Pancreas (tissue), 10 donors: ENCODE measurements around the gene GPC1. TPM values are rescaled to one million over a fixed set of nuclear protein-coding genes. Genes with fewer than 3 reads are reported as not detected.

Experiments
- ATAC-seq, 4 donors: fragments of 200-7000 bp; cut with Tn5 transposase; one replicate each; pipeline versions ENCODE4 v1.8.0 to v1.9.1; 2020; ENCODE audit warnings: mild to moderate bottlenecking in 4 of 4, moderate library complexity in 4 of 4
- DNase-seq, 6 donors: peaks; one replicate each; pipeline ENCODE4 v3.0.0-alpha.2; 2020
- FAIRE-seq: peaks from 2 replicates; lab custom pipeline; 2012; peaks lifted over from hg19 to GRCh38; lab: Jason Lieb, UNC
- H3K27ac ChIP-seq, 4 donors: fragments of 200-600 bp; sonication (generic); 1 replicate in 3 of 4; 2 replicates in 1 of 4; pipeline versions ENCODE4 v1.5.0 to v1.8.0; 2020
- H3K27me3 ChIP-seq, 4 donors: fragments of 200-600 bp; one replicate each; pipeline ENCODE4 v1.8.0; 2021
- H3K36me3 ChIP-seq, 3 donors: fragments of 200-600 bp; sonication (generic) in 1 of 3; one replicate each; pipeline versions ENCODE4 v1.5.0 to v1.8.0; 2020 to 2021
- H3K4me1 ChIP-seq, 3 donors: fragments of 200-600 bp; one replicate each; pipeline ENCODE4 v1.8.0; 2021
- H3K4me3 ChIP-seq, 4 donors: fragments of 200-600 bp; sonication (generic) in 2 of 4; one replicate each; pipeline versions ENCODE4 v1.5.0 to v1.8.0; 2020 to 2021
- H3K9me3 ChIP-seq, 4 donors: fragments of 200-600 bp; one replicate each; pipeline ENCODE4 v1.8.0; 2021
- CTCF ChIP-seq, 4 donors: fragments of 200-600 bp; sonication (generic) in 3 of 4; IDR thresholded peaks; one replicate each; pipeline versions ENCODE4 v1.5.0 to v1.8.0; 2021; ENCODE audit warnings: antibody characterized with exemption in 4 of 4
- WGBS, 2 donors: extraction: QIAGEN DNeasy Blood & Tissue Kit; methylation state at CpG; one replicate each; pipeline ENCODE4 v1.1.7; 2013; 5-methylcytosine and 5-hydroxymethylcytosine counted together
- intact Hi-C, 3 donors: fragments of 100-400 bp; cut with DNase I; formaldehyde crosslinking; loops; one replicate each; pipeline versions ENCODE4 v1.11.1 to v1.14.2; 2022
- polyA plus RNA-seq, 2 donors: library from polyadenylated mRNA; stranded (reverse); fragments of 200-250 nt; gene quantifications; one replicate each; pipeline ENCODE4 v1.2.3, GENCODE V29; 2013
- total RNA-seq, 6 donors: library from RNA; stranded (reverse); fragmentation: NEBNext Ultra II Directional in 4 of 6; extraction: Animal tissue kit (Norgen Biotek cat#: 25700) in 4 of 6; gene quantifications; one replicate each; pipeline versions ENCODE4 v1.2.1 to v1.2.4, GENCODE V29; 2021 to 2023
- donor health status: healthy with polysubstance abuse.
- donor health status: DM: no; HTN: no; CAD: no; lungs with moderate emphysema.
- donor health status: DM: no; HTN: no; CAD: no.
- donor health status: control.
- donor health status: control.
- donor health status: Bipolar disorder and iron deficiency.
- donor health status: DM: yes; HTN: yes; CAD: no.
- donor health status: DM: no; HTN: no; CAD: no.
- donor health status: DM: no; HTN: no; CAD: no.
- donor health status: DM: yes; HTN: yes; CAD: no.

The GPC1 gene
- total and polyA plus RNA-seq, 8 donors = 11.7 to 37.6 (median 18.0) TPM

- no peak overlapping the region for H3K27ac ChIP-seq
- no peaks in the 10 kb centered on the region for H3K27me3 ChIP-seq
- TF ChIP-seq CTCF (IDR thresholded peaks at IDR 0.05) = no peak
- DNase-seq (peak in 4 of 6 donors; percentile 1 to 38 (median 15)), FAIRE-seq (no peak), ATAC-seq (no peak)
- H3K4me3 ChIP-seq = no peak overlapping the region
- intact Hi-C loops = no loop called here
- no peaks in the 10 kb centered on the region for H3K36me3 ChIP-seq
- no peaks in the 10 kb centered on the region for H3K4me1 ChIP-seq
- 95 to 96% methylated on average over 21 of the region's 21 CpGs for WGBS, 2 donors
- no peaks in the 10 kb centered on the region for H3K9me3 ChIP-seq
Observed at GRCh38 chr2:240463866-240464481, 28.5 kb downstream of the GPC1 start.

- intact Hi-C loops = no loop called here
- H3K27me3 ChIP-seq = no peaks in the 10 kb centered on the region
- H3K9me3 ChIP-seq = no peaks in the 10 kb centered on the region
- no peak for ATAC-seq
- H3K27ac ChIP-seq = no peak overlapping the region
- no peaks in the 10 kb centered on the region for H3K36me3 ChIP-seq
- WGBS, 2 donors = 90 to 92% methylated on average over 39 to 43 of the region's 43 CpGs
- no peak for FAIRE-seq
- peak; percentile 1 to 66 (median 16) for DNase-seq
- TF ChIP-seq CTCF (IDR thresholded peaks at IDR 0.05) = no peak
- H3K4me3 ChIP-seq = no peak overlapping the region
- no peaks in the 10 kb centered on the region for H3K4me1 ChIP-seq
Observed at GRCh38 chr2:240464514-240465241, 29.2 kb downstream of the GPC1 start.

GRCh38 chr2:240465268-240465764 lies 29.9 kb downstream of the GPC1 start:
- 94 to 97% methylated on average over 20 to 22 of the region's 22 CpGs for WGBS, 2 donors
- peak in 5 of 6 donors; percentile 2 to 76 (median 13) for DNase-seq

GRCh38 chr2:240465765-240466578 lies 30.5 kb downstream of the GPC1 start:
- H3K27ac ChIP-seq = no peak overlapping the region
- intact Hi-C loops = no loop called here
- H3K4me1 ChIP-seq = no peaks in the 10 kb centered on the region
- ATAC-seq (no peak), DNase-seq (peak in 5 of 6 donors; percentile 1 to 67 (median 18)), FAIRE-seq (no peak)
- whole genome bisulfite sequencing, 2 donors = 77 to 78% methylated on average over 28 of the region's 28 CpGs
- H3K36me3 ChIP-seq = no peaks in the 10 kb centered on the region
- no peaks in the 10 kb centered on the region for H3K9me3 ChIP-seq
- H3K27me3 ChIP-seq = no peaks in the 10 kb centered on the region
- no peak for TF ChIP-seq CTCF (IDR thresholded peaks at IDR 0.05)
- no peak overlapping the region for H3K4me3 ChIP-seq

More at GRCh38 chr2:240465268-240465764, 29.9 kb downstream of the GPC1 start:
- H3K9me3 ChIP-seq = no peaks in the 10 kb centered on the region
- no peak overlapping the region for H3K27ac ChIP-seq
- no peaks in the 10 kb centered on the region for H3K4me1 ChIP-seq
- intact Hi-C loops = no loop called here
- TF ChIP-seq CTCF (IDR thresholded peaks at IDR 0.05) = no peak
- no peaks in the 10 kb centered on the region for H3K27me3 ChIP-seq
- no peak for FAIRE-seq
- no peak for ATAC-seq
- H3K36me3 ChIP-seq = no peaks in the 10 kb centered on the region
- no peak overlapping the region for H3K4me3 ChIP-seq
